ENCODE measurements around the gene PKDCC. TPM values are rescaled to one million over a fixed set of nuclear protein-coding genes. Genes with fewer than 3 reads are reported as not detected.

PKDCC gene
- total RNA-seq, 1 experiment from 2014 or later, result 14.8 TPM

- Histone ChIP-seq H3K9me3 (ENCODE audit: control insufficient read depth, insufficient read depth, low read depth, low read length) (no peaks in the 10 kb centered on the region), H3K4me1 (ENCODE audit: control insufficient read depth, insufficient read depth, low read length) (peaks cover 25% of the 10 kb centered on the region), H3K36me3 (ENCODE audit: control insufficient read depth, insufficient read depth, low read length) (no peaks in the 10 kb centered on the region), H3K27me3 (ENCODE audit: control insufficient read depth, insufficient read depth, low read length) (no peaks in the 10 kb centered on the region), H3K4me3 (ENCODE audit: low read depth in 2 of 2, low read length in 2 of 2) (no peak overlapping the region), H3K27ac (ENCODE audit: low read length) (no peak overlapping the region)
- intact Hi-C loops (cut with micrococcal nuclease; ENCODE audit: unreplicated experiment), result no loop called here
- no TSS peak for BruUV-seq (replicated peaks)
- ATAC-seq, result no peak
- CTCF ChIA-PET, result no interaction called here
- POLR2A ChIA-PET, result interaction anchor here (0.6 kb wide), 1 partner anchor 94 kb away, joined by 4 read pairs; no protein-coding TSS in a partner anchor
- in situ Hi-C loops (cut with HindIII; ENCODE audit: low pct_unique_long_range_greater_than_20kb, low sequenced_read_pairs), result no loop called here
- no peak for TF ChIP-seq POLR2AphosphoS5 (IDR thresholded peaks at IDR 0.05; ENCODE audit: low read depth, low read length)
- TF ChIP-seq TCF7L2 (IDR thresholded peaks at IDR 0.05; ENCODE audit: low read depth, low read length), result no peak
- no peak for TF ChIP-seq REST (IDR thresholded peaks at IDR 0.05; ENCODE audit: insufficient read depth in 1 of 2, low read depth in 2 of 2, low read length in 1 of 2)
- TF ChIP-seq SIN3A (IDR thresholded peaks at IDR 0.05; ENCODE audit: borderline replicate concordance, insufficient read depth, low read depth, low read length), result no peak
- TF ChIP-seq CTCF (IDR thresholded peaks at IDR 0.05), result no peak
- no peak for DNase-seq (ENCODE audit: low read depth, low spot score)
Measured at GRCh38 chr2:42044939-42045338, 2.9 kb upstream of the PKDCC start.

- H3K27ac ChIP-seq (ENCODE audit: low read length), result no peak overlapping the region
Measured at GRCh38 chr2:42045352-42045751, 2.5 kb upstream of the PKDCC start.

GRCh38 chr2:42045848-42046748, 1.7 kb upstream of the PKDCC start:
- ATAC-seq, result no peak
- intact Hi-C loops (cut with micrococcal nuclease; ENCODE audit: unreplicated experiment) (no loop called here), in situ Hi-C loops (cut with HindIII; ENCODE audit: low pct_unique_long_range_greater_than_20kb, low sequenced_read_pairs) (no loop called here)

More at GRCh38 chr2:42045352-42045751, 2.5 kb upstream of the PKDCC start:
- ChIA-PET POLR2A (no interaction called here), CTCF (no interaction called here)
- Histone ChIP-seq H3K27me3 (ENCODE audit: control insufficient read depth, insufficient read depth, low read length) (no peaks in the 10 kb centered on the region), H3K36me3 (ENCODE audit: control insufficient read depth, insufficient read depth, low read length) (no peaks in the 10 kb centered on the region), H3K4me1 (ENCODE audit: control insufficient read depth, insufficient read depth, low read length) (peaks cover 29% of the 10 kb centered on the region), H3K4me3 (ENCODE audit: low read depth in 2 of 2, low read length in 2 of 2) (no peak overlapping the region), H3K9me3 (ENCODE audit: control insufficient read depth, insufficient read depth, low read depth, low read length) (no peaks in the 10 kb centered on the region)
- in situ Hi-C loops (cut with HindIII; ENCODE audit: low pct_unique_long_range_greater_than_20kb, low sequenced_read_pairs) (no loop called here), intact Hi-C loops (cut with micrococcal nuclease; ENCODE audit: unreplicated experiment) (no loop called here)
- ATAC-seq (no peak), DNase-seq (ENCODE audit: low read depth, low spot score) (no peak)
- no peak for TF ChIP-seq SIN3A (IDR thresholded peaks at IDR 0.05; ENCODE audit: borderline replicate concordance, insufficient read depth, low read depth, low read length)
- no peak for TF ChIP-seq TCF7L2 (IDR thresholded peaks at IDR 0.05; ENCODE audit: low read depth, low read length)
- BruUV-seq (replicated peaks), result no TSS peak

More at GRCh38 chr2:42045848-42046748, 1.7 kb upstream of the PKDCC start:
- no peak overlapping the region for H3K27ac ChIP-seq (ENCODE audit: low read length)
- TF ChIP-seq POLR2AphosphoS5 (IDR thresholded peaks at IDR 0.05; ENCODE audit: low read depth, low read length), result no peak
- TF ChIP-seq REST (IDR thresholded peaks at IDR 0.05; ENCODE audit: insufficient read depth in 1 of 2, low read depth in 2 of 2, low read length in 1 of 2), result no peak
- no peak for TF ChIP-seq CTCF (IDR thresholded peaks at IDR 0.05)
- TF ChIP-seq TCF7L2 (IDR thresholded peaks at IDR 0.05; ENCODE audit: low read depth, low read length), result no peak
- TF ChIP-seq SIN3A (IDR thresholded peaks at IDR 0.05; ENCODE audit: borderline replicate concordance, insufficient read depth, low read depth, low read length), result no peak
- ChIA-PET POLR2A (no interaction called here), CTCF (no interaction called here)
- no peak for DNase-seq (ENCODE audit: low read depth, low spot score)
- no peak overlapping the region for H3K4me3 ChIP-seq (ENCODE audit: low read depth in 2 of 2, low read length in 2 of 2)
- peaks cover 36% of the 10 kb centered on the region for H3K4me1 ChIP-seq (ENCODE audit: control insufficient read depth, insufficient read depth, low read length)
- no TSS peak for BruUV-seq (replicated peaks)
- no peaks in the 10 kb centered on the region for H3K36me3 ChIP-seq (ENCODE audit: control insufficient read depth, insufficient read depth, low read length)
- no peaks in the 10 kb centered on the region for H3K27me3 ChIP-seq (ENCODE audit: control insufficient read depth, insufficient read depth, low read length)
- H3K9me3 ChIP-seq (ENCODE audit: control insufficient read depth, insufficient read depth, low read depth, low read length), result no peaks in the 10 kb centered on the region

Data from Panc1 (cell line).